Activated T-helper 1 cell treated with anti-CD3 and anti-CD28 coated beads, Interleukin-12 subunit alpha, Interleukin-12 subunit beta, Interleukin-2, Interleukin-4 antibody, amounts not matched to agents 30 ng/mL and 10 ng/mL and 1 ng/mL, durations not matched to agents 14 hours and 24 hours and 36 hours (primary cell): Measurements from ENCODE around the gene ABCA2. TPM values are rescaled to one million over a fixed set of nuclear protein-coding genes. Genes with fewer than 3 reads are reported as not detected.
A peak's percentile ranks its signal among the peaks of the same experiment; 100 is the strongest.

Experiments used
- DNase-seq: peaks from one replicate; pipeline ENCODE4 v3.0.0; 2021; ENCODE audit warnings: low spot score
- H3K27ac Mint-ChIP-seq: one replicate; pipeline ENCODE4 v1.8.0; 2021; ENCODE audit warnings: mild to moderate bottlenecking, mixed read lengths
- H3K27me3 Mint-ChIP-seq: one replicate; pipeline ENCODE4 v1.8.0; 2022; ENCODE audit warnings: mild to moderate bottlenecking, moderate library complexity, mixed read lengths; ENCODE audit not compliant: insufficient read depth
- H3K36me3 Mint-ChIP-seq: one replicate; pipeline ENCODE4 v1.8.0; 2021; ENCODE audit warnings: low read depth, mixed read lengths
- H3K4me1 Mint-ChIP-seq: one replicate; pipeline ENCODE4 v1.8.0; 2021; ENCODE audit warnings: low read depth, mixed read lengths
- H3K4me3 Mint-ChIP-seq: one replicate; pipeline ENCODE4 v1.8.0; 2021; ENCODE audit warnings: mild to moderate bottlenecking, moderate library complexity, mixed read lengths
- H3K9me3 Mint-ChIP-seq: one replicate; pipeline ENCODE4 v1.8.0; 2021; ENCODE audit warnings: mixed read lengths
- intact Hi-C: fragments of 100-400 bp; cut with micrococcal nuclease; formaldehyde crosslinking; loops from one replicate; pipeline ENCODE4 v1.15.1; 2024
- total RNA-seq: library from RNA; stranded (reverse); gene quantifications from 2 replicates; pipeline ENCODE4 v1.2.3, GENCODE V29; 2022

The ABCA2 gene
- total RNA-seq, 1 donor from 2014 or later, result 25.7 TPM

DNA sequence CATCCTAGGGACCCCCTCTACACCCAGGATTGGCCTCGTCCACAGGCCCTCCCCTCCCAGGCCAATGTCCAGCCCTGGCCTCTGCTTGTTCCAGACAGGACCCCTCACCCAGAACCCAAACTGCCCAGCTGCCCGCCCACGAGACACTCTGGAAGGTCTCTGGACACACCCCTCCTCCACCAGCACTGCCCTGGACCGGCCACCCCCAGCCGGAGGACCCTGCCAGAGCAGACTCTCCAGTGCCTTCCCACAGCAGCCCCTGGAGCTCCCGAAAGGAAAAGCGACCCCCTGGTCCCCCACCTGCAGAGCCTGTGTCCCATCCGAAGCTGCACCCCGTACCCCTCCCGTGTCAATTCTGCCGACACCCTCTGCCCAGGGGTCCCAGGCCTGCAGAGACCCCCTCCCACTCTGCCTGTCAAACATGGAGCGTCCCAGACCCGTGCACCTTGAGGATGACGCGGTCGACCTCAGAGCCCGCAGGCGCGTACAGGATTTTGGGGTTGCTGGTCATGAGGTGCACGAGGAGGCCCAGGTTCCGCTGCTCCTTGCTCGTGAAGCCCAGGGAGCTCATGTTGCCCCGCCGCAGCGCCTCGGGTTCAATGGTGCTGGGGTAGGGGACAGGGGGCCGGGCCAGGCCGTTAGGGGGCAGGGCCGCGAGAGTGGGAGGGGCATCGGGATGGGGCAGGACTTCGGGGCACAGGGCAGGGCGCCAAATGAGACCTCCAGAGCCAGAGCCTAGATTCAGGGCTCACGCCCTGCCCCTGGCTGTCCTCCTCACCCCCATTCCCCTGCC lies 8.0 kb downstream of the ABCA2 start:
- no peaks in the 10 kb centered on the region for H3K9me3 Mint-ChIP-seq
- no peak overlapping the region for H3K27ac Mint-ChIP-seq
- H3K36me3 Mint-ChIP-seq, result no peaks in the 10 kb centered on the region
- no peaks in the 10 kb centered on the region for H3K27me3 Mint-ChIP-seq
- H3K4me1 Mint-ChIP-seq, result no peaks in the 10 kb centered on the region
- no peak for DNase-seq
- no peak overlapping the region for H3K4me3 Mint-ChIP-seq
- intact Hi-C loops, result loop anchor here (5.0 to 10.0 kb wide), 3 partner anchors 135 to 535 kb away; partner anchors contain the start of gene SEC16A

DNA sequence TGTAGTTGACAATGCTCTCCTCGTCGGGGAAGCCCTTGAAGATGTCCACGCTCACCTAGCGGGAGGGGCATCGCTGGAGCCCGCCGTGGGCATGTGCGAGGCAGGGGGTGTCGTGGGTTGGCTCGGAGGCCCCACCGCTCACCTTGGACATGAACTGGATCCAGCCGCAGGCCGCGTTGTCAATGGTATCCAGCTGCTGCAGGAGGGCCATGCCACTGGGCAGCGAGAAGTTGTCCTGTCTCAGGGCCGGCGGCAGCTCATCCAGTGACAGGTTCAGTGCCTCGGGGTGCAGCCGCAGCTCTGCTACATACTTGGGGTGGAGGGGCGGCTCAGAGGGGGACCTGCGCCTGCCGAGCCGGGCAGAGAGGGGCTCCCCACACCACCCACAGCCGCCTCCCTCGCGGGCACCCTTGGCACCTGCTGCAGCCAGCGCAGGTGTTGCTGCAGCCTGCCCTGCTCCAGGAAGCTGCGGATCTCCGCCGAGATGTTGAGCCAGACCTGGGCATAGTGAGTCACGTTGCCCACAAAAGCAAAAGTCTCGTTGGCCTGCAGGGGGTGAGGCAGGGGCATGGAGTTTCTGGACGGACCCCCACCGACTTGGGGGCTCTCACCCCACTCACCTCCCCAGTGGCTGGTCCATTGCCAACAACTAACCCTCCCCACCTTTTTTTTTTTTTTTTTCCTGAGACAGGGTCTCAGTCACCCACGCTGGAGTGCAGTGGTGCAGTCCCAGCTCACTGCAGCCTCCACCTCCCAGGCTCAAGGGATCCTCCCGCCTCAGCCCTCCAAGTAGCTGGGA lies 9.1 kb downstream of the ABCA2 start:
- Mint-ChIP-seq H3K4me1 (no peaks in the 10 kb centered on the region), H3K27me3 (no peaks in the 10 kb centered on the region), H3K36me3 (no peaks in the 10 kb centered on the region), H3K9me3 (no peaks in the 10 kb centered on the region), H3K4me3 (no peak overlapping the region), H3K27ac (peak overlapping the region; percentile 53)
- intact Hi-C loops, result no loop called here
- DNase-seq, result no peak

DNA sequence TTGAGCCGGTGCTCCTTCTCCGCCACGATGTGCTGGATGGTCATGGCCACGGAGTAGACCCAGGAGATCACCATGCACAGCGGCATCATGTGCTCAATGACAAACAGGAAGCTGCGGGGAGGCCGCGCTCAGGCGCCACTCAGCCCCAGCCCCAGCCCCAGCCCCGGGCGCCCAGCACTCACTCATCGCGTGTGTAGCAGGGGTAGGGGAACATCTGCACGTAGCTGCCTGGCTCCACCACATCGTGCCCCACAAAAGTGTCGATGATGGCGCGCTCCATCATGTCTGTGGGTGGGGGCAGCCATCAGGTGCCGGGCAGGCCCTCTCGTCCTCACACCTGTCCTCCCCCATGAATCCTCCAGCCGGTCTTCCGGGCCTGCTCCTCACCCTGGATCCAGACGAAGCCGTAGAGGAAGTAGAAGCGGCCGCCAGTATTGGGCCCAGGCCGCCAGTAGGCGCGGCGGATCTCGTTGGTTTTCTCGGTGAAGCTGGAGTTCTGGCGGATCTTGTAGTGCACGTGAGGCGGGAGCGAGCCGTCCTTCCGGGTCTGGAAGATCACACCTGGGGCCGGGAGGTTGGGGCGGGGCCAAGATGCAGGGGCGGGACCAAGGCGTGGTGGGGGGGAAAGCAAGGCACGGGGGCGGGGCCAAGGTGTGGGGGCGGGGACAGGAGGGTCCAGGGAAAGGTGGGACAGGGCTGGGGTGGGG lies 10.1 kb downstream of the ABCA2 start:
- H3K36me3 Mint-ChIP-seq, result no peaks in the 10 kb centered on the region
- DNase-seq, result no peak
- H3K27me3 Mint-ChIP-seq, result no peaks in the 10 kb centered on the region
- intact Hi-C loops, result no loop called here
- no peak overlapping the region for H3K27ac Mint-ChIP-seq
- no peaks in the 10 kb centered on the region for H3K9me3 Mint-ChIP-seq
- no peaks in the 10 kb centered on the region for H3K4me1 Mint-ChIP-seq
- H3K4me3 Mint-ChIP-seq, result no peak overlapping the region

DNA sequence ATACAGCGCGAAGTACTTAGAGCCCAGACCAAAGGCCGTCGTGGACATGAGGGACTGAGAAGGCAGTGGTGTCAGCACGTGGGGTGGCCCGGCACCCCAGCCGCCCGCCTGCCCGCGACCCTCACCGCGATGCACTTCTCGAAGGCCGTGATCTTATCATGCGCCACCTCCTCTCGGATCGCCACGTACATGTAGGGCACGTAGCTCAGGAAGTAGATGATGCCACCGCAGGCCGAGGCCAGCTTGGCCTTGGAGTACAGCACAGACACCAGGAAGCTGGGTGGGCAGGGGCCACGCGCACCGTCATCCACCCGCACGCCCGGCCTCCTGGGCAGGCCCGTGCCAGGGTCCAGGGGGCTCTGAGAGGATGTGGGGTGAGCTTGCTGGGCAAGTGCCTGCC lies 11.0 kb downstream of the ABCA2 start:
- no peak overlapping the region for H3K27ac Mint-ChIP-seq
- H3K4me3 Mint-ChIP-seq, result no peak overlapping the region
- no peaks in the 10 kb centered on the region for H3K4me1 Mint-ChIP-seq
- no peak for DNase-seq
- H3K27me3 Mint-ChIP-seq, result no peaks in the 10 kb centered on the region
- no peaks in the 10 kb centered on the region for H3K9me3 Mint-ChIP-seq
- no peaks in the 10 kb centered on the region for H3K36me3 Mint-ChIP-seq
- intact Hi-C loops, result no loop called here

DNA sequence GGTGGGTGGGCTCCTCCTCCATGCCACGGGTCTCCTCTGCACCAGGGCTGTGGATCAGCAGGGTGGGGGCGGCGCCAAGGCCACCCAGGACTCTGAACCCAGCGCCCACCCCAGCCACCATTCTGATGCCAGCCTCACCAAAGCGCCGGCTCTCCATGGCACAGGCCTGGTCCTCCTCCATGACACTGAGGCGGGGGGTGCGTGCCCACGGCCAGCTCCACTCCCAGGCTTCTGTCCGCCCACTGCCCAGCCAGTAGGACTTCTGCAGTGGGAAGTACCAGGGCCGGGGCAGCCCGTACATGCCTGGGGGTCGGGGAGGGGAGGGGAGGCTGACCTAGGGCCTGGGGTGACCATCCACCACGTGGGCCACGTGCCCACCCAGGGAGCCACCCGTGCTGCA lies 11.6 kb downstream of the ABCA2 start:
- Mint-ChIP-seq H3K4me1 (no peaks in the 10 kb centered on the region), H3K9me3 (no peaks in the 10 kb centered on the region), H3K36me3 (no peaks in the 10 kb centered on the region), H3K4me3 (no peak overlapping the region), H3K27ac (no peak overlapping the region), H3K27me3 (no peaks in the 10 kb centered on the region)
- intact Hi-C loops, result no loop called here
- DNase-seq, result no peak

DNA sequence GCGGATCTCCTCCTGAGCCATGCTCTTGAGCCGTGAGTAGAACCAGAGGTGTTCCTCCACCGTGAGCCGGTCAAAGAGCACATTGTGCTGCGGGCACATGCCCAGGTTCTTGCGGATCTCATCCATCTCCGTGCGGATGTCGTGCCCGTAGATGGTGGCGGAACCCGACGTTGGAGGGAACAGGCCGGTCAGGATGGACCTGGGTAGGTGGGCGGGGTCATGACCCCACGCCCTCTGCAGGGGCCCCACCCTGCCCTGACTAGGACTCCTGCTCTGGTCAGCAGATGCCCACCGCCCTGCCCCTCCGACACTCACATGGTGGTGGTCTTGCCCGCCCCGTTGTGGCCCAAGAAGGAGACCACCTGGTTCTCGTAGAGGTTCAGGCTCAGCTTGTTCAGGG lies 12.1 kb downstream of the ABCA2 start:
- H3K27me3 Mint-ChIP-seq, result no peaks in the 10 kb centered on the region
- no peak overlapping the region for H3K27ac Mint-ChIP-seq
- H3K9me3 Mint-ChIP-seq, result no peaks in the 10 kb centered on the region
- H3K4me1 Mint-ChIP-seq, result no peaks in the 10 kb centered on the region
- intact Hi-C loops, result no loop called here
- DNase-seq, result no peak
- H3K36me3 Mint-ChIP-seq, result no peaks in the 10 kb centered on the region
- H3K4me3 Mint-ChIP-seq, result no peak overlapping the region

DNA sequence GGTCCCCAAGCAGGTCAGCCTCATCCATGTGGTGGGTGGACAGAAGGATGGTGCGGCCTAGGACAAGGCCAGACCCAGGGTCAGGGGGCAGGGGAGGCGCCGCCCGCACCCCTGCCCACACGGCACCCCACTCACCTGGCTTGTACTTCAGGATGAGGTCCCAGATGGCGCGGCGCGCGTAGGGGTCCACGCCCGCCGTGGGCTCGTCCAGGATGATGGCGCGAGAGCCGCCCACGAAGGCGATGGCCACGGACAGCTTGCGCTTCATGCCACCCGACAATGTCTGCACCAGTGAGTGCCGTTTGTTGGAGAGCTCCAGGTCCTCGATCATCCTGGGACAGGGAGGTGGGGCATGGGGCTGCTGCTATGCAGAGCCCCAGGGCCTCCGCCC lies 12.5 kb downstream of the ABCA2 start:
- intact Hi-C loops, result no loop called here
- Mint-ChIP-seq H3K27me3 (no peaks in the 10 kb centered on the region), H3K9me3 (no peaks in the 10 kb centered on the region), H3K27ac (no peak overlapping the region), H3K4me1 (no peaks in the 10 kb centered on the region), H3K36me3 (no peaks in the 10 kb centered on the region), H3K4me3 (no peak overlapping the region)
- no peak for DNase-seq

DNA sequence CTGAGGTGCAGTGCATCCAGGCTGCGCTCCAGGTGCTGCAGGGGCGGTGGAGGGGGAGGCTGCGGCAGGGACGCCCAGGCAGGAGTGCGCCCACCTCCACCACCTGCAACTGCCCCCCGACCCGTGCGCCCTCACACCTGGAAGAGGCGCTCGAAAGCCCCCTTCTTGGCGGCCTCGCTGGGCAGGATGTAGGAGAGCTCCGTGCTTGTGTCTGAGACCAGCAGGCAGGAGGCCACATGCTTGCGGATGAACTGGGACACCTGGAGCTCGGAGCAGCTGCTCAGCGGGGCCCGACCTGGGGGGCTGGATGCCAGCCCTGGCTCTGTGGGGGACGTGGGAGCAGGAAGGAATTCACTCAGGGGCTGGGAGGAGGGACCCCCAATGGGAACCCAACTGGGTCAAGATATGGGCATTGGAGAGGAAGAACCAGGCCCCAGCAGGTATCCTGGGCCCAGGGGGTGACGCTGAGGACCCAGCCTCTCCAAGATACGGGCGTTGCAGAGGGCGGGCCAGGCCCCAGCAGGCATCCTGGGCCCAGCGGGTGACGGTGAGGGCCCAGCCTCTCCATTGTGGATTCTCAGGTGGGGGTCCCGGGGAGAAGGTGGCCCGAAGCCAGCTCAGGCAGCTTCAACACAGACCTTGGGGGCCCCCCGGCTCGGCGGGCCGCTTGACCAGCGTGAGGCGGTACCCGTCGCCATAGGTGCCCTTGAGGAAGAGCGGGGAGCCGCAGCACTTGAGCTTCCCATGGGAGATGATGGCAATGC lies 13.1 kb downstream of the ABCA2 start:
- intact Hi-C loops, result no loop called here
- Mint-ChIP-seq H3K36me3 (no peaks in the 10 kb centered on the region), H3K27ac (no peak overlapping the region), H3K4me1 (no peaks in the 10 kb centered on the region), H3K4me3 (no peak overlapping the region), H3K27me3 (no peaks in the 10 kb centered on the region), H3K9me3 (no peaks in the 10 kb centered on the region)
- DNase-seq, result no peak

DNA sequence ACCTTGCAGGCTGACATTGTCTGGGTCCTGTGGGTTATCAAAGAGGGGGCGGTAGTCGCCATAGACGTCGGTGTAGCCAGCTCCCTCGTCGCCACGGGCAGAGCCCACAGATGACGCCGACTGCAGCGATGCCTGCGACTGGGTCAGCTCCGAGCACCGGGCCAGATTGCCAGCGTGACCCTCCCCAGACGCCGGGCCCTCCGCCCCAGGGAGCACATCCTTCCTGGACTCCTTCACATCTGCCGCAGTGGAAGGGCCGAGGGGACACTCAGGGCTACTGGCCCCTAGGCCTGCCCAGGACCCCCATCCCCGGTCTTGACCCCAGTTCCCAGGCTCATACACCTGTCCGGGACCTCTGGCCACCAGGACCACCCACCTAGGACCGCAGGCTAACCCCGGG lies 13.9 kb downstream of the ABCA2 start:
- no peak overlapping the region for H3K27ac Mint-ChIP-seq
- H3K4me1 Mint-ChIP-seq, result no peaks in the 10 kb centered on the region
- H3K27me3 Mint-ChIP-seq, result no peaks in the 10 kb centered on the region
- H3K9me3 Mint-ChIP-seq, result no peaks in the 10 kb centered on the region
- no peak for DNase-seq
- H3K4me3 Mint-ChIP-seq, result no peak overlapping the region
- intact Hi-C loops, result no loop called here
- H3K36me3 Mint-ChIP-seq, result no peaks in the 10 kb centered on the region

DNA sequence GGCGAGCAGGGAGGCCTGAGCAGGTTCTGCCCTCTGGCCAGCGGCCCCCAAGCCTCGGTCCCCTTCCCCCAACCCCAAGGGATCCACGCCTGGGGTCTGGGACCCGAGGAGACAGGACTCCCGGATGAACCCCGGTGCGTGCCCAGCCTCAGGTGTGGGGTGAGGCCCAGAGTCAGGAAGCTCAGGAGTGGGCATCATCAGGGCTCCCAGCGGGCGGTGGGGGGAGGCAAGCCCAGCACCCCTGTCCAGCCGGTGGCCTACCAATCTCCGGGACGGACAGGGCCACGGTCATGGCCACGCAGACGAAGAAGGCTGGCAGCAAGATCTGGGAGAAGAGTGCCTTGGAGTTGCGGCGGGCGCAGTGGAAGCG lies 14.5 kb downstream of the ABCA2 start:
- H3K4me1 Mint-ChIP-seq, result no peaks in the 10 kb centered on the region
- no peak overlapping the region for H3K27ac Mint-ChIP-seq
- no peaks in the 10 kb centered on the region for H3K27me3 Mint-ChIP-seq
- H3K36me3 Mint-ChIP-seq, result no peaks in the 10 kb centered on the region
- intact Hi-C loops, result no loop called here
- no peak for DNase-seq
- no peaks in the 10 kb centered on the region for H3K9me3 Mint-ChIP-seq
- no peak overlapping the region for H3K4me3 Mint-ChIP-seq

DNA sequence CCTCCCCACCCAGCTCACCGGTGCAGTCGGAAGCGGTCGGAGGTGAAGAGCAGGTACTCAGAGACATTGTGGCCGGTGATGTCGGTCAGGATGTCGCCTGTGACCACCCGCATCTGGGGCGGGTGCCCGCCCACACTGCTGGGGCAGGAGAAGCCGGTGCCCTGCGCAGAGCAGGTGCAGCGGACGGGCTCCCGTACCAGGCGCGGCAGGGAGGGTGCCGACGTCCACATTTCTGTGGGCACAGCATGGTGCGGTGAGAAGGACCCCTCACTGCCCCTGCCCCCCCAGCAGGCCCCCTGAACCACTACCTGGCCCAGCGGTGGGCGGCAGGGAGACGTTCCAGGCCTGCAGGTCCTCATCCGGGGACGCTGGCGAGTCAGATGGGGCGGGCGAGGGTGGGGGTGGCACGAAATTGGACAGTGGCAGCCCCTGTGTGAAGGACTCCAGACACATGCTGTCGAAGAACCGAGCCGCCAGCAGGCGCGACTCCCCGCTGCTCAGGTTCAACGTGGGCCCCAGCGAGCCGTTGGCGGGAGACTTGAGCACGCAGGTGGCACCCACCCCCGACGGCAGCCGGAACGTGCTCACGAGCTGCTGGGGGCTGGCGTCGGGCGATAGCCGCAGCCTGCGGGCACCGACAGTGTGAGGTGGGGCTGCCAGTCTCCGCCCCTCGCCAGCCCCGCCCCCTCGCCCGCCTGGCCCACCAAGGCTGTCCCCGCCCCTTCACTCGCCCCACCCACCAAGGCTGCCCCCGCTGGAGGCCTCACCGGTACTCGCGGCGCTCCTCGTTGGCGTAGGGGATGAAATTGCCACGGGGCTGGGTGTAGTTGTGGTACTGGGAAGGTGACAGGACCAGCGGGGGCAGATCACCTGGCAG lies 15.1 kb downstream of the ABCA2 start:
- no peaks in the 10 kb centered on the region for H3K27me3 Mint-ChIP-seq
- H3K4me1 Mint-ChIP-seq, result no peaks in the 10 kb centered on the region
- H3K36me3 Mint-ChIP-seq, result no peaks in the 10 kb centered on the region
- no peaks in the 10 kb centered on the region for H3K9me3 Mint-ChIP-seq
- H3K4me3 Mint-ChIP-seq, result no peak overlapping the region
- no peak for DNase-seq
- no peak overlapping the region for H3K27ac Mint-ChIP-seq
- intact Hi-C loops, result no loop called here
